Measurements from ENCODE around the gene XPO1.

DNA sequence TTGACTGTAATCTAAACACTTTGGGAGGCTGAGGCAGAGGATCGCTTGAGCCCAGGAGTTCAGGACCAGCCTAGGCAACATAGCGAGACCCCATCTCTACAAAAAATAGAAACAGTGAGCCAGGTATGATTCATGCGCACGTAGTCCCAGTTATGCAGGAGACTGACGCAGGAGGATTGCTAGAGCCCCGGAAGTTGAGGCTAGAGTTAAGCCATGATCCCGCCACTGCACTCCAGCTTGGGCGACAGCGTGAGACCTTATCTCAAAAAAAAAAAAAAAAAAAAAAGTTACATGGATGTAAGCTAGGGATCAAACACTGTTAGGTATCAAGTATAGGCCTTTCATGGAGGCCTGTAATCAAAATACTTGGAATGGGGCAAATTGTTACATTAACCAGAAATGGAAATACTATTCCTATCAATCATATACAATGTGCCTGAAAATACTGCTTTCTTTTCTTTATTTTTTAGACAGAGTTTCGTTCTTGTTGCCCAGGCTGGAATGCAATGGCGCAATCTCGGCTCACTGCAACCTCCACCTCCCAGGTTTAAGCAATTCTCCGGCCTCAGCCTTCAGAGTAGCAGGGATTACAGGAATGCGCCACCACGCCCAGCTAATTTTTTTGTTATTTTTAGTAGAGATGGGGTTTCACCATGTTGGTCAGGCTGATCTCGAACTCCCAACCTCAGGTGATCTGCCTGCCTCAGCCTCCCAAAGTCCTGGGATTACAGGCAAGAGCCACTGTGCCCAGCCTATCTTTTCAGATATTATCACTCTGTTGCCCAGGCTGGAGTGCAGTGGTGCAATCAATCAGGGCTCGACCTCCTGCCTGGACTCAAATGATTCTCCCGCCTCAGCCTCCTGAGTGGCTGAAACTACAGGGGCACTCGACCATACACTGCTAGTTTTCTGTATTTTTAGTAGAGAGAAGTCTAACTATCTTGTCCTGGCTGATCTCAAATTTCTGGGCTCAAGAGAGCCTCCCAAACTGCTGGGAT is 27.2 kb downstream of the XPO1 start:
- TF ChIP-seq POLR2AphosphoS5 (IDR thresholded peaks at IDR 0.05; ENCODE audit: low read depth): no peak; the same call in 1 of the 2 replicates
- no peak for TF ChIP-seq STAT1 (IDR thresholded peaks at IDR 0.05; ENCODE audit: unreplicated experiment)
- no peak for TF ChIP-seq EZH2phosphoT487 (IDR thresholded peaks at IDR 0.05; ENCODE audit: unreplicated experiment)
- TF ChIP-seq CTCF (conservative IDR thresholded peaks at IDR 0.05; ENCODE audit: low read depth in 2 of 2): no peak
- TF ChIP-seq, protein P1, sequence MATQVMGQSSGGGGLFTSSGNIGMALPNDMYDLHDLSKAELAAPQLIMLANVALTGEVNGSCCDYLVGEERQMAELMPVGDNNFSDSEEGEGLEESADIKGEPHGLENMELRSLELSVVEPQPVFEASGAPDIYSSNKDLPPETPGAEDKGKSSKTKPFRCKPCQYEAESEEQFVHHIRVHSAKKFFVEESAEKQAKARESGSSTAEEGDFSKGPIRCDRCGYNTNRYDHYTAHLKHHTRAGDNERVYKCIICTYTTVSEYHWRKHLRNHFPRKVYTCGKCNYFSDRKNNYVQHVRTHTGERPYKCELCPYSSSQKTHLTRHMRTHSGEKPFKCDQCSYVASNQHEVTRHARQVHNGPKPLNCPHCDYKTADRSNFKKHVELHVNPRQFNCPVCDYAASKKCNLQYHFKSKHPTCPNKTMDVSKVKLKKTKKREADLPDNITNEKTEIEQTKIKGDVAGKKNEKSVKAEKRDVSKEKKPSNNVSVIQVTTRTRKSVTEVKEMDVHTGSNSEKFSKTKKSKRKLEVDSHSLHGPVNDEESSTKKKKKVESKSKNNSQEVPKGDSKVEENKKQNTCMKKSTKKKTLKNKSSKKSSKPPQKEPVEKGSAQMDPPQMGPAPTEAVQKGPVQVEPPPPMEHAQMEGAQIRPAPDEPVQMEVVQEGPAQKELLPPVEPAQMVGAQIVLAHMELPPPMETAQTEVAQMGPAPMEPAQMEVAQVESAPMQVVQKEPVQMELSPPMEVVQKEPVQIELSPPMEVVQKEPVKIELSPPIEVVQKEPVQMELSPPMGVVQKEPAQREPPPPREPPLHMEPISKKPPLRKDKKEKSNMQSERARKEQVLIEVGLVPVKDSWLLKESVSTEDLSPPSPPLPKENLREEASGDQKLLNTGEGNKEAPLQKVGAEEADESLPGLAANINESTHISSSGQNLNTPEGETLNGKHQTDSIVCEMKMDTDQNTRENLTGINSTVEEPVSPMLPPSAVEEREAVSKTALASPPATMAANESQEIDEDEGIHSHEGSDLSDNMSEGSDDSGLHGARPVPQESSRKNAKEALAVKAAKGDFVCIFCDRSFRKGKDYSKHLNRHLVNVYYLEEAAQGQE (IDR thresholded peaks at IDR 0.05; ENCODE audit: unreplicated experiment): no peak

All from GM23338 (cell line).